Esophagus squamous epithelium (tissue), 4 donors: ENCODE measurements around the gene LRRIQ4.

Experiments used
- POLR2A ChIP-seq, 4 donors: fragments of 450-650 bp; IDR thresholded peaks; one replicate each; pipeline ENCODE4 v1.6.1; 2017; ENCODE audit warnings: antibody characterized with exemption in 4 of 4, mild to moderate bottlenecking in 4 of 4, moderate library complexity in 3 of 4
- TF ChIP-seq, protein P1 (sequence below), 6 experiments: fragments of 450-650 bp in 4 of 6; fragments of 200-600 bp in 2 of 6; sonication (generic) in 2 of 6; IDR thresholded peaks; one replicate each; pipeline ENCODE4 v1.5.1; 2016 to 2019; ENCODE audit warnings: antibody characterized with exemption in 6 of 6, mild to moderate bottlenecking in 4 of 6, moderate library complexity in 4 of 6

DNA sequence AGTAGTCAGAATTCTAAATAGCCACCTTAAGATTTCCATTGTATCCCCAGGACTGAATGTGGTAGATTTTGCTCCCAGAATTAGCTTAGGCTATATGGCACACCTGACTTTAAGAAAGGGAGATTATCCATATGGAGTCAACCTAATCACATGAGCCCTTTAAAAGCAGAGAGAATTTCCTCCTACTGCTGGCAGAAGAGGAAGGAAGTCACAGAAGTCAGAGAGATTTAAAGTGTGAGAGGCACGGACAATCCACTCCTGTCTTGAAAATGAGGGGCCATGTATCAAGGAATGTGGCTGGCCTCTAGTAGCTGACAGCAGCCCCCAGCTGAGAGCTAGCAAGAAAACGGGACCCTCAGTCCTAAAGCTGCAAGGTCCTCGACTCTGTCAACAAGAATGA is 30.3 kb downstream of the LRRIQ4 start:
- no peak for TF ChIP-seq POLR2A (IDR thresholded peaks at IDR 0.05)
- TF ChIP-seq, protein P1, sequence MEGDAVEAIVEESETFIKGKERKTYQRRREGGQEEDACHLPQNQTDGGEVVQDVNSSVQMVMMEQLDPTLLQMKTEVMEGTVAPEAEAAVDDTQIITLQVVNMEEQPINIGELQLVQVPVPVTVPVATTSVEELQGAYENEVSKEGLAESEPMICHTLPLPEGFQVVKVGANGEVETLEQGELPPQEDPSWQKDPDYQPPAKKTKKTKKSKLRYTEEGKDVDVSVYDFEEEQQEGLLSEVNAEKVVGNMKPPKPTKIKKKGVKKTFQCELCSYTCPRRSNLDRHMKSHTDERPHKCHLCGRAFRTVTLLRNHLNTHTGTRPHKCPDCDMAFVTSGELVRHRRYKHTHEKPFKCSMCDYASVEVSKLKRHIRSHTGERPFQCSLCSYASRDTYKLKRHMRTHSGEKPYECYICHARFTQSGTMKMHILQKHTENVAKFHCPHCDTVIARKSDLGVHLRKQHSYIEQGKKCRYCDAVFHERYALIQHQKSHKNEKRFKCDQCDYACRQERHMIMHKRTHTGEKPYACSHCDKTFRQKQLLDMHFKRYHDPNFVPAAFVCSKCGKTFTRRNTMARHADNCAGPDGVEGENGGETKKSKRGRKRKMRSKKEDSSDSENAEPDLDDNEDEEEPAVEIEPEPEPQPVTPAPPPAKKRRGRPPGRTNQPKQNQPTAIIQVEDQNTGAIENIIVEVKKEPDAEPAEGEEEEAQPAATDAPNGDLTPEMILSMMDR (IDR thresholded peaks at IDR 0.05) = no peak
